GM23338 (cell line): ENCODE data around the gene NINJ1. TPM values are rescaled to one million over a fixed set of nuclear protein-coding genes. Genes with fewer than 3 reads are reported as not detected.

Source experiments
- ATAC-seq: fragments of 200-7000 bp; cut with Tn5 transposase; 3 replicates; pipeline ENCODE4 v1.9.1; 2020
- DNase-seq: peaks from one replicate; pipeline ENCODE4 v3.0.0-alpha.2; 2015; ENCODE audit warnings: low spot score
- H2AFZ ChIP-seq: fragments of 200-600 bp; sonication (generic); 2 replicates; pipeline ENCODE4 v1.8.0; 2016; ENCODE audit warnings: antibody characterized with exemption, mild to moderate bottlenecking, moderate library complexity
- H3F3A ChIP-seq: fragments of 200-600 bp; sonication (generic); replicated peaks from 2 replicates; pipeline ENCODE4 v1.8.0; 2017; ENCODE audit warnings: antibody characterized with exemption, mixed run types, low read depth
- H3K27ac ChIP-seq: fragments of 200-600 bp; sonication (generic); 2 replicates; pipeline ENCODE4 v1.6.1; 2016; ENCODE audit warnings: low read depth
- H3K27me3 ChIP-seq: fragments of 200-600 bp; sonication (generic); 2 replicates; pipeline ENCODE4 v1.8.0; 2016; ENCODE audit warnings: mild to moderate bottlenecking, mixed run types, moderate library complexity; ENCODE audit not compliant: insufficient read depth
- H3K36me3 ChIP-seq: fragments of 200-600 bp; sonication (generic); 2 replicates; pipeline ENCODE4 v1.8.0; 2016; ENCODE audit warnings: mild to moderate bottlenecking; ENCODE audit not compliant: insufficient read depth
- H3K4me1 ChIP-seq: fragments of 200-600 bp; sonication (generic); 2 replicates; pipeline ENCODE4 v1.8.0; 2016; ENCODE audit warnings: mild to moderate bottlenecking, moderate library complexity; ENCODE audit not compliant: insufficient read depth
- H3K4me2 ChIP-seq: fragments of 200-600 bp; sonication (generic); 2 replicates; pipeline ENCODE4 v1.7.1; 2017; ENCODE audit warnings: mixed run types
- H3K4me3 ChIP-seq: fragments of 200-600 bp; sonication (generic); 2 replicates; pipeline ENCODE4 v1.6.1; 2016; ENCODE audit warnings: mixed run types
- H3K79me2 ChIP-seq: fragments of 200-600 bp; sonication (generic); replicated peaks from 2 replicates; pipeline ENCODE4 v1.8.0; 2017; ENCODE audit warnings: mild to moderate bottlenecking; ENCODE audit not compliant: insufficient read depth
- H3K9me2 ChIP-seq: fragments of 200-600 bp; sonication (generic); 2 replicates; pipeline ENCODE4 v1.8.0; 2017; ENCODE audit not compliant: insufficient read depth
- H4K20me1 ChIP-seq: fragments of 200-600 bp; sonication (generic); replicated peaks from 2 replicates; pipeline ENCODE4 v1.8.0; 2017; ENCODE audit warnings: mild to moderate bottlenecking; ENCODE audit not compliant: insufficient read depth
- H3K27ac Mint-ChIP-seq: 2 replicates; pipeline ENCODE4 v1.8.0; 2020; ENCODE audit warnings: inconsistent platforms, mild to moderate bottlenecking, moderate library complexity, mixed read lengths
- H3K27me3 Mint-ChIP-seq: 3 replicates; pipeline ENCODE4 v1.8.0; 2022; ENCODE audit warnings: low read depth, mild to moderate bottlenecking, moderate library complexity, mixed read lengths, inconsistent platforms; ENCODE audit not compliant: insufficient read depth, poor library complexity
- H3K36me3 Mint-ChIP-seq: 3 replicates; pipeline ENCODE4 v1.8.0; 2021; ENCODE audit warnings: low read depth, mild to moderate bottlenecking, inconsistent platforms, moderate library complexity, mixed read lengths
- H3K4me1 Mint-ChIP-seq: 3 replicates; pipeline ENCODE4 v1.8.0; 2020; ENCODE audit warnings: mild to moderate bottlenecking, inconsistent platforms, mixed read lengths
- H3K4me3 Mint-ChIP-seq: 3 replicates; pipeline ENCODE4 v1.8.0; 2021; ENCODE audit warnings: moderate library complexity, mild to moderate bottlenecking, inconsistent platforms, mixed read lengths
- H3K9me3 Mint-ChIP-seq: 3 replicates; pipeline ENCODE4 v1.8.0; 2020; ENCODE audit warnings: moderate library complexity, mild to moderate bottlenecking, inconsistent platforms, mixed read lengths
- CREB1 ChIP-seq: fragments of 250-450 bp; sonication (Bioruptor Pico); IDR thresholded peaks from 2 replicates; pipeline ENCODE4 v1.5.0; 2020; ENCODE audit warnings: low read depth, mild to moderate bottlenecking, moderate library complexity
- EZH2 ChIP-seq: fragments of 200-600 bp; sonication (generic); IDR thresholded peaks from one replicate; pipeline ENCODE4 v1.8.0; 2017; ENCODE audit warnings: antibody characterized with exemption, mild to moderate bottlenecking, low read depth; ENCODE audit not compliant: unreplicated experiment
- EZH2phosphoT487 ChIP-seq: fragments of 200-600 bp; sonication (generic); IDR thresholded peaks from one replicate; pipeline ENCODE4 v1.8.1; 2018; ENCODE audit warnings: antibody characterized with exemption; ENCODE audit not compliant: unreplicated experiment
- JUNB ChIP-seq: IDR thresholded peaks from one replicate; pipeline ENCODE4 v1.6.1; 2016; ENCODE audit warnings: antibody characterized with exemption; ENCODE audit not compliant: unreplicated experiment
- NANOG ChIP-seq: IDR thresholded peaks from 2 replicates; pipeline ENCODE4 v1.6.1; 2016; ENCODE audit warnings: antibody characterized with exemption, borderline replicate concordance
- POLR2AphosphoS5 ChIP-seq: IDR thresholded peaks from 2 replicates; pipeline ENCODE4 v1.6.1; 2016; ENCODE audit warnings: antibody characterized with exemption, low read depth
- STAT1 ChIP-seq: IDR thresholded peaks from one replicate; pipeline ENCODE4 v1.6.1; 2016; ENCODE audit warnings: antibody characterized with exemption; ENCODE audit not compliant: unreplicated experiment
- ZNF114 ChIP-seq: fragments of 250-450 bp; sonication (Bioruptor Pico); IDR thresholded peaks from 2 replicates; pipeline ENCODE4 v1.5.0; 2020; ENCODE audit warnings: mild to moderate bottlenecking, moderate library complexity
- ZNF331 ChIP-seq: fragments of 250-450 bp; sonication (Bioruptor Pico); IDR thresholded peaks from 2 replicates; pipeline ENCODE4 v1.5.0; 2020; ENCODE audit warnings: low read depth, mild to moderate bottlenecking, moderate library complexity
- polyA plus RNA-seq: library from polyadenylated mRNA; unstranded; fragments of >200 nt; fragmentation: Nextera tagmentation; extraction: Ambion mirVana; gene quantifications from 2 replicates; pipeline ENCODE4 v1.2.1, GENCODE V29; 2016
- total RNA-seq: library from RNA; depleted of rRNA; stranded (reverse); fragments of >200 nt; shearing (Covaris generic); gene quantifications from 2 replicates; pipeline ENCODE4 v1.2.3, GENCODE V29; 2014
- TF ChIP-seq, protein P1 (sequence below): fragments of 250-450 bp; sonication (Bioruptor Pico); IDR thresholded peaks from 2 replicates; pipeline ENCODE4 v1.5.0; 2020; ENCODE audit warnings: mild to moderate bottlenecking, moderate library complexity
- TF ChIP-seq, protein P2 (sequence below): IDR thresholded peaks from 2 replicates; pipeline ENCODE4 v1.6.1; 2016; ENCODE audit warnings: antibody characterized with exemption
- TF ChIP-seq, protein P3 (sequence below), 2 experiments: fragments of 200-600 bp in 1 of 2; sonication (generic) in 1 of 2; conservative IDR thresholded peaks; 2 replicates each; pipeline versions ENCODE4 v1.5.1 to v1.6.1; 2016 to 2017; ENCODE audit warnings: antibody characterized with exemption in 2 of 2, low read depth in 2 of 2, mild to moderate bottlenecking in 2 of 2, moderate library complexity in 1 of 2
- TF ChIP-seq, protein P4 (sequence below): IDR thresholded peaks from one replicate; pipeline ENCODE4 v1.6.1; 2018; ENCODE audit warnings: antibody characterized with exemption; ENCODE audit not compliant: unreplicated experiment

The NINJ1 gene
- total and polyA plus RNA-seq, 2 experiments from 2014 or later, result 36.3 to 39.7 TPM

DNA sequence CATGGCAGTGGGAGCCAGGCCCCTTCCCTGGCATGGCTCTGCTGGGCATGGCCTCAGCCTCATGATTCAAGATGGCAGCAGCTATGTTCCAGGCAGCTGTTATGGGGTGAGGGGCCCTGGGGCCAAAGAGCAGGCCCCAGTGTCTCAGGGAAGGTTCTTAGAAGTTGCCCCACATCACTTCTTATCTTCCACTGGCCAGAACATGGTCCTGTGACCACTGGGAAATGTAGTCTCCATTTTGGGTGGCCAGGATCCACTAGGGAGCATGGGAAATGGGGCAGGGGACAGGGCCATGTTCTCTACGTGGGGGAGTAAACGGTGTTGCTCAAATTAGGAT lies 57.3 kb downstream of the NINJ1 start:
- no peak overlapping the region for H3K4me3 Mint-ChIP-seq
- H3K36me3 Mint-ChIP-seq, result no peaks in the 10 kb centered on the region; the same call in 2 of the 3 replicates
- H3K9me3 Mint-ChIP-seq, result no peaks in the 10 kb centered on the region
- Histone ChIP-seq H3K27me3 (no peaks in the 10 kb centered on the region), H3K9me2 (no peaks in the 10 kb centered on the region), H3K4me2 (no peak overlapping the region), H3K79me2 (no peaks in the 10 kb centered on the region), H2AFZ (no peak overlapping the region), H3K27ac (no peak overlapping the region), H3F3A (no peaks in the 10 kb centered on the region), H3K4me1 (no peaks in the 10 kb centered on the region), H3K4me3 (no peak overlapping the region), H3K36me3 (no peaks in the 10 kb centered on the region; the same call in 1 of the 2 replicates), H4K20me1 (no peaks in the 10 kb centered on the region)
- no peak for ATAC-seq
- no peak for DNase-seq
- peaks cover 6% of the 10 kb centered on the region for H3K27me3 Mint-ChIP-seq
- no peak overlapping the region for H3K27ac Mint-ChIP-seq
- TF ChIP-seq, protein P1, sequence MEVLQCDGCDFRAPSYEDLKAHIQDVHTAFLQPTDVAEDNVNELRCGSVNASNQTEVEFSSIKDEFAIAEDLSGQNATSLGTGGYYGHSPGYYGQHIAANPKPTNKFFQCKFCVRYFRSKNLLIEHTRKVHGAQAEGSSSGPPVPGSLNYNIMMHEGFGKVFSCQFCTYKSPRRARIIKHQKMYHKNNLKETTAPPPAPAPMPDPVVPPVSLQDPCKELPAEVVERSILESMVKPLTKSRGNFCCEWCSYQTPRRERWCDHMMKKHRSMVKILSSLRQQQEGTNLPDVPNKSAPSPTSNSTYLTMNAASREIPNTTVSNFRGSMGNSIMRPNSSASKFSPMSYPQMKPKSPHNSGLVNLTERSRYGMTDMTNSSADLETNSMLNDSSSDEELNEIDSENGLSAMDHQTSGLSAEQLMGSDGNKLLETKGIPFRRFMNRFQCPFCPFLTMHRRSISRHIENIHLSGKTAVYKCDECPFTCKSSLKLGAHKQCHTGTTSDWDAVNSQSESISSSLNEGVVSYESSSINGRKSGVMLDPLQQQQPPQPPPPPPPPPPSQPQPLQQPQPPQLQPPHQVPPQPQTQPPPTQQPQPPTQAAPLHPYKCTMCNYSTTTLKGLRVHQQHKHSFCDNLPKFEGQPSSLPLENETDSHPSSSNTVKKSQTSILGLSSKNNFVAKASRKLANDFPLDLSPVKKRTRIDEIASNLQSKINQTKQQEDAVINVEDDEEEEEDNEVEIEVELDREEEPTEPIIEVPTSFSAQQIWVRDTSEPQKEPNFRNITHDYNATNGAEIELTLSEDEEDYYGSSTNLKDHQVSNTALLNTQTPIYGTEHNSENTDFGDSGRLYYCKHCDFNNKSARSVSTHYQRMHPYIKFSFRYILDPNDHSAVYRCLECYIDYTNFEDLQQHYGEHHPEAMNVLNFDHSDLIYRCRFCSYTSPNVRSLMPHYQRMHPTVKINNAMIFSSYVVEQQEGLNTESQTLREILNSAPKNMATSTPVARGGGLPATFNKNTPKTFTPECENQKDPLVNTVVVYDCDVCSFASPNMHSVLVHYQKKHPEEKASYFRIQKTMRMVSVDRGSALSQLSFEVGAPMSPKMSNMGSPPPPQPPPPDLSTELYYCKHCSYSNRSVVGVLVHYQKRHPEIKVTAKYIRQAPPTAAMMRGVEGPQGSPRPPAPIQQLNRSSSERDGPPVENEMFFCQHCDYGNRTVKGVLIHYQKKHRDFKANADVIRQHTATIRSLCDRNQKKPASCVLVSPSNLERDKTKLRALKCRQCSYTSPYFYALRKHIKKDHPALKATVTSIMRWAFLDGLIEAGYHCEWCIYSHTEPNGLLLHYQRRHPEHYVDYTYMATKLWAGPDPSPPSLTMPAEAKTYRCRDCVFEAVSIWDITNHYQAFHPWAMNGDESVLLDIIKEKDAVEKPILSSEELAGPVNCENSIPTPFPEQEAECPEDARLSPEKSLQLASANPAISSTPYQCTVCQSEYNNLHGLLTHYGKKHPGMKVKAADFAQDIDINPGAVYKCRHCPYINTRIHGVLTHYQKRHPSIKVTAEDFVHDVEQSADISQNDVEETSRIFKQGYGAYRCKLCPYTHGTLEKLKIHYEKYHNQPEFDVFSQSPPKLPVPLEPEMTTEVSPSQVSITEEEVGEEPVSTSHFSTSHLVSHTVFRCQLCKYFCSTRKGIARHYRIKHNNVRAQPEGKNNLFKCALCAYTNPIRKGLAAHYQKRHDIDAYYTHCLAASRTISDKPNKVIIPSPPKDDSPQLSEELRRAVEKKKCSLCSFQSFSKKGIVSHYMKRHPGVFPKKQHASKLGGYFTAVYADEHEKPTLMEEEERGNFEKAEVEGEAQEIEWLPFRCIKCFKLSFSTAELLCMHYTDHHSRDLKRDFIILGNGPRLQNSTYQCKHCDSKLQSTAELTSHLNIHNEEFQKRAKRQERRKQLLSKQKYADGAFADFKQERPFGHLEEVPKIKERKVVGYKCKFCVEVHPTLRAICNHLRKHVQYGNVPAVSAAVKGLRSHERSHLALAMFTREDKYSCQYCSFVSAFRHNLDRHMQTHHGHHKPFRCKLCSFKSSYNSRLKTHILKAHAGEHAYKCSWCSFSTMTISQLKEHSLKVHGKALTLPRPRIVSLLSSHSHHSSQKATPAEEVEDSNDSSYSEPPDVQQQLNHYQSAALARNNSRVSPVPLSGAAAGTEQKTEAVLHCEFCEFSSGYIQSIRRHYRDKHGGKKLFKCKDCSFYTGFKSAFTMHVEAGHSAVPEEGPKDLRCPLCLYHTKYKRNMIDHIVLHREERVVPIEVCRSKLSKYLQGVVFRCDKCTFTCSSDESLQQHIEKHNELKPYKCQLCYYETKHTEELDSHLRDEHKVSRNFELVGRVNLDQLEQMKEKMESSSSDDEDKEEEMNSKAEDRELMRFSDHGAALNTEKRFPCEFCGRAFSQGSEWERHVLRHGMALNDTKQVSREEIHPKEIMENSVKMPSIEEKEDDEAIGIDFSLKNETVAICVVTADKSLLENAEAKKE (CRISPR knock-in tag), result no peak
- TF ChIP-seq CREB1 (CRISPR knock-in tag) (no peak), ZNF114 (CRISPR knock-in tag) (no peak), EZH2phosphoT487 (no peak), STAT1 (no peak), EZH2 (no peak), ZNF331 (CRISPR knock-in tag) (no peak), POLR2AphosphoS5 (no peak), JUNB (no peak), NANOG (no peak)
- TF ChIP-seq, protein P2, sequence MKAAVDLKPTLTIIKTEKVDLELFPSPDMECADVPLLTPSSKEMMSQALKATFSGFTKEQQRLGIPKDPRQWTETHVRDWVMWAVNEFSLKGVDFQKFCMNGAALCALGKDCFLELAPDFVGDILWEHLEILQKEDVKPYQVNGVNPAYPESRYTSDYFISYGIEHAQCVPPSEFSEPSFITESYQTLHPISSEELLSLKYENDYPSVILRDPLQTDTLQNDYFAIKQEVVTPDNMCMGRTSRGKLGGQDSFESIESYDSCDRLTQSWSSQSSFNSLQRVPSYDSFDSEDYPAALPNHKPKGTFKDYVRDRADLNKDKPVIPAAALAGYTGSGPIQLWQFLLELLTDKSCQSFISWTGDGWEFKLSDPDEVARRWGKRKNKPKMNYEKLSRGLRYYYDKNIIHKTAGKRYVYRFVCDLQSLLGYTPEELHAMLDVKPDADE, result no peak
- TF ChIP-seq, protein P3, sequence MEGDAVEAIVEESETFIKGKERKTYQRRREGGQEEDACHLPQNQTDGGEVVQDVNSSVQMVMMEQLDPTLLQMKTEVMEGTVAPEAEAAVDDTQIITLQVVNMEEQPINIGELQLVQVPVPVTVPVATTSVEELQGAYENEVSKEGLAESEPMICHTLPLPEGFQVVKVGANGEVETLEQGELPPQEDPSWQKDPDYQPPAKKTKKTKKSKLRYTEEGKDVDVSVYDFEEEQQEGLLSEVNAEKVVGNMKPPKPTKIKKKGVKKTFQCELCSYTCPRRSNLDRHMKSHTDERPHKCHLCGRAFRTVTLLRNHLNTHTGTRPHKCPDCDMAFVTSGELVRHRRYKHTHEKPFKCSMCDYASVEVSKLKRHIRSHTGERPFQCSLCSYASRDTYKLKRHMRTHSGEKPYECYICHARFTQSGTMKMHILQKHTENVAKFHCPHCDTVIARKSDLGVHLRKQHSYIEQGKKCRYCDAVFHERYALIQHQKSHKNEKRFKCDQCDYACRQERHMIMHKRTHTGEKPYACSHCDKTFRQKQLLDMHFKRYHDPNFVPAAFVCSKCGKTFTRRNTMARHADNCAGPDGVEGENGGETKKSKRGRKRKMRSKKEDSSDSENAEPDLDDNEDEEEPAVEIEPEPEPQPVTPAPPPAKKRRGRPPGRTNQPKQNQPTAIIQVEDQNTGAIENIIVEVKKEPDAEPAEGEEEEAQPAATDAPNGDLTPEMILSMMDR (conservative IDR thresholded peaks at IDR 0.05; ENCODE audit: low read depth in 2 of 2), result no peak
- TF ChIP-seq, protein P4, sequence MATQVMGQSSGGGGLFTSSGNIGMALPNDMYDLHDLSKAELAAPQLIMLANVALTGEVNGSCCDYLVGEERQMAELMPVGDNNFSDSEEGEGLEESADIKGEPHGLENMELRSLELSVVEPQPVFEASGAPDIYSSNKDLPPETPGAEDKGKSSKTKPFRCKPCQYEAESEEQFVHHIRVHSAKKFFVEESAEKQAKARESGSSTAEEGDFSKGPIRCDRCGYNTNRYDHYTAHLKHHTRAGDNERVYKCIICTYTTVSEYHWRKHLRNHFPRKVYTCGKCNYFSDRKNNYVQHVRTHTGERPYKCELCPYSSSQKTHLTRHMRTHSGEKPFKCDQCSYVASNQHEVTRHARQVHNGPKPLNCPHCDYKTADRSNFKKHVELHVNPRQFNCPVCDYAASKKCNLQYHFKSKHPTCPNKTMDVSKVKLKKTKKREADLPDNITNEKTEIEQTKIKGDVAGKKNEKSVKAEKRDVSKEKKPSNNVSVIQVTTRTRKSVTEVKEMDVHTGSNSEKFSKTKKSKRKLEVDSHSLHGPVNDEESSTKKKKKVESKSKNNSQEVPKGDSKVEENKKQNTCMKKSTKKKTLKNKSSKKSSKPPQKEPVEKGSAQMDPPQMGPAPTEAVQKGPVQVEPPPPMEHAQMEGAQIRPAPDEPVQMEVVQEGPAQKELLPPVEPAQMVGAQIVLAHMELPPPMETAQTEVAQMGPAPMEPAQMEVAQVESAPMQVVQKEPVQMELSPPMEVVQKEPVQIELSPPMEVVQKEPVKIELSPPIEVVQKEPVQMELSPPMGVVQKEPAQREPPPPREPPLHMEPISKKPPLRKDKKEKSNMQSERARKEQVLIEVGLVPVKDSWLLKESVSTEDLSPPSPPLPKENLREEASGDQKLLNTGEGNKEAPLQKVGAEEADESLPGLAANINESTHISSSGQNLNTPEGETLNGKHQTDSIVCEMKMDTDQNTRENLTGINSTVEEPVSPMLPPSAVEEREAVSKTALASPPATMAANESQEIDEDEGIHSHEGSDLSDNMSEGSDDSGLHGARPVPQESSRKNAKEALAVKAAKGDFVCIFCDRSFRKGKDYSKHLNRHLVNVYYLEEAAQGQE, result no peak
- no peaks in the 10 kb centered on the region; the same call in 2 of the 3 replicates for H3K4me1 Mint-ChIP-seq
